ENCODE data around the gene NUDCD2. TPM values are rescaled to one million over a fixed set of nuclear protein-coding genes. Genes with fewer than 3 reads are reported as not detected.

NUDCD2 gene
- total RNA-seq, 4 donors from 2014 or later: 4.1 to 9.7 (median 5.8) TPM

GRCh38 chr5:163437309-163438182, 22.4 kb downstream of the NUDCD2 start, which contains the start of gene CCNG1:
Gene CCNG1 (plus strand): TSS chr5:163437595. CDS start chr5:163439257, 1,662 bp downstream.
- no peak for TF ChIP-seq CTCF (IDR thresholded peaks at IDR 0.05; ENCODE audit: low read depth)

- TF ChIP-seq CTCF (IDR thresholded peaks at IDR 0.05; ENCODE audit: low read depth): no peak
These were observed 22.9 kb downstream of the NUDCD2 start for GRCh38 chr5:163437011-163437308.

GRCh38 chr5:163436515-163436914, 23.4 kb downstream of the NUDCD2 start:
- TF ChIP-seq CTCF (IDR thresholded peaks at IDR 0.05; ENCODE audit: low read depth): no peak

- TF ChIP-seq CTCF (IDR thresholded peaks at IDR 0.05; ENCODE audit: low read depth): no peak
These were observed 25.5 kb downstream of the NUDCD2 start for GRCh38 chr5:163434401-163434866.

GRCh38 chr5:163433271-163433670, 26.6 kb downstream of the NUDCD2 start:
- no peak for TF ChIP-seq CTCF (IDR thresholded peaks at IDR 0.05; ENCODE audit: low read depth)

- TF ChIP-seq CTCF (IDR thresholded peaks at IDR 0.05; ENCODE audit: low read depth): no peak
These were observed 27.4 kb downstream of the NUDCD2 start for GRCh38 chr5:163432544-163432943.

- TF ChIP-seq CTCF (IDR thresholded peaks at IDR 0.05; ENCODE audit: low read depth): no peak
These were observed 35.1 kb downstream of the NUDCD2 start for GRCh38 chr5:163424836-163425235.
